HEK293 (cell line): ENCODE data around the gene NPAS1.

Experiments used
- CTCF ChIA-PET: fragments of 350-600 bp; formaldehyde crosslinking; extraction: SDS; loops from one replicate; lab custom pipeline; 2021; ENCODE audit warnings: antibody characterized with exemption; lab: Yijun Ruan, JAX
- POLR2A ChIA-PET: fragments of 300-600 bp; formaldehyde crosslinking; extraction: SDS; loops from one replicate; lab custom pipeline; 2020; ENCODE audit warnings: antibody characterized with exemption, inconsistent platforms; lab: Yijun Ruan, JAX
- H3K27ac ChIP-seq: fragments of 200-500 bp; sonication (Bioruptor generic); 2 replicates; pipeline ENCODE4 v1.5.1; 2014; ENCODE audit warnings: low read depth, low read length, control low read depth, inconsistent platforms; ENCODE audit errors: extremely low read depth
- H3K36me3 ChIP-seq, 2 experiments: fragments of 200-500 bp in 1 of 2; sonication (Bioruptor generic) in 1 of 2; 1 replicate in 1 of 2; 2 replicates in 1 of 2; pipeline ENCODE4 v1.5.1; 2014 to 2017; ENCODE audit warnings: inconsistent platforms in 2 of 2, low read length in 2 of 2; ENCODE audit not compliant: control insufficient read depth in 2 of 2, insufficient read depth in 1 of 2
- H3K4me1 ChIP-seq: fragments of 200-500 bp; sonication (Bioruptor generic); 2 replicates; pipeline ENCODE4 v1.5.1; 2014; ENCODE audit warnings: mild to moderate bottlenecking, low read length, inconsistent platforms; ENCODE audit not compliant: control insufficient read depth, insufficient read depth
- H3K4me3 ChIP-seq: 2 replicates; pipeline ENCODE4 v1.5.1; 2011; ENCODE audit warnings: low read depth, mild to moderate bottlenecking, control low read depth, low read length, moderate library complexity
- H3K9me3 ChIP-seq: fragments of 200-500 bp; sonication (Bioruptor generic); 2 replicates; pipeline ENCODE4 v1.5.1; 2014; ENCODE audit warnings: low read depth, low read length, inconsistent platforms; ENCODE audit not compliant: control insufficient read depth, insufficient read depth
- HOXC10 ChIP-seq: sonication (generic); formaldehyde crosslinking; IDR thresholded peaks from 2 replicates; pipeline ENCODE4 v1.8.1; 2023; ENCODE audit warnings: mild to moderate bottlenecking, missing genetic modification reagents
- KLF1 ChIP-seq: fragments of 450-650 bp; formaldehyde crosslinking; IDR thresholded peaks from 2 replicates; pipeline ENCODE4 v1.5.1; 2016; ENCODE audit warnings: missing biosample characterization, missing genetic modification characterization
- KLF10 ChIP-seq: fragments of 450-650 bp; IDR thresholded peaks from 2 replicates; pipeline ENCODE4 v1.5.1; 2018; ENCODE audit warnings: missing biosample characterization, mild to moderate bottlenecking, missing genetic modification characterization
- KLF9 ChIP-seq: fragments of 450-650 bp; formaldehyde crosslinking; IDR thresholded peaks from 2 replicates; pipeline ENCODE4 v1.5.1; 2016; ENCODE audit warnings: missing biosample characterization, missing genetic modification characterization, low read depth
- MYNN ChIP-seq: fragments of 450-650 bp; formaldehyde crosslinking; IDR thresholded peaks from 2 replicates; pipeline ENCODE4 v1.5.1; 2016; ENCODE audit warnings: missing biosample characterization, missing genetic modification characterization, borderline replicate concordance
- SP7 ChIP-seq: fragments of 450-650 bp; formaldehyde crosslinking; IDR thresholded peaks from 2 replicates; pipeline ENCODE4 v1.5.1; 2016; ENCODE audit warnings: missing biosample characterization, missing genetic modification characterization
- ZBTB17 ChIP-seq: fragments of 450-650 bp; formaldehyde crosslinking; IDR thresholded peaks from 2 replicates; pipeline ENCODE4 v1.5.1; 2016; ENCODE audit warnings: missing biosample characterization, missing genetic modification characterization
- ZFHX2 ChIP-seq: fragments of 450-650 bp; formaldehyde crosslinking; conservative IDR thresholded peaks from 2 replicates; pipeline ENCODE4 v1.5.1; 2016; ENCODE audit warnings: missing biosample characterization, missing genetic modification characterization
- ZNF169 ChIP-seq: fragments of 450-650 bp; formaldehyde crosslinking; IDR thresholded peaks from 2 replicates; pipeline ENCODE4 v1.5.1; 2016; ENCODE audit warnings: missing biosample characterization, missing genetic modification characterization
- ZNF174 ChIP-seq: fragments of 450-650 bp; formaldehyde crosslinking; IDR thresholded peaks from 2 replicates; pipeline ENCODE4 v1.5.0; 2017; ENCODE audit warnings: missing biosample characterization, mild to moderate bottlenecking, missing genetic modification characterization
- ZNF175 ChIP-seq: fragments of 450-650 bp; formaldehyde crosslinking; IDR thresholded peaks from 2 replicates; pipeline ENCODE4 v1.5.1; 2016; ENCODE audit warnings: missing biosample characterization, missing genetic modification characterization
- ZNF211 ChIP-seq: fragments of 450-650 bp; formaldehyde crosslinking; IDR thresholded peaks from 2 replicates; pipeline ENCODE4 v1.5.1; 2016; ENCODE audit warnings: low read depth, missing biosample characterization, missing genetic modification characterization
- ZNF23 ChIP-seq: fragments of 450-650 bp; formaldehyde crosslinking; IDR thresholded peaks from 2 replicates; pipeline ENCODE4 v1.5.1; 2016; ENCODE audit warnings: missing biosample characterization, missing genetic modification characterization, borderline replicate concordance
- ZNF335 ChIP-seq: fragments of 450-650 bp; formaldehyde crosslinking; conservative IDR thresholded peaks from 2 replicates; pipeline ENCODE4 v1.5.1; 2016; ENCODE audit warnings: missing biosample characterization, missing genetic modification characterization
- ZNF529 ChIP-seq: fragments of 450-650 bp; formaldehyde crosslinking; IDR thresholded peaks from 2 replicates; pipeline ENCODE4 v1.5.1; 2017; ENCODE audit warnings: missing genetic modification characterization, missing biosample characterization; ENCODE audit not compliant: insufficient replicate concordance
- ZNF585B ChIP-seq: fragments of 450-650 bp; formaldehyde crosslinking; IDR thresholded peaks from 2 replicates; pipeline ENCODE4 v1.5.1; 2016; ENCODE audit warnings: missing biosample characterization, missing genetic modification characterization
- ZNF843 ChIP-seq: fragments of 450-650 bp; formaldehyde crosslinking; IDR thresholded peaks from 2 replicates; pipeline ENCODE4 v1.5.1; 2016; ENCODE audit warnings: missing biosample characterization, missing genetic modification characterization
- TF ChIP-seq, protein P1 (sequence below): fragments of 450-650 bp; formaldehyde crosslinking; IDR thresholded peaks from 2 replicates; pipeline ENCODE4 v1.5.1; 2017; ENCODE audit warnings: missing biosample characterization, missing genetic modification characterization
- TF ChIP-seq, protein P2 (sequence below): fragments of 450-650 bp; formaldehyde crosslinking; IDR thresholded peaks from 2 replicates; pipeline ENCODE4 v1.5.1; 2016; ENCODE audit warnings: missing biosample characterization, missing genetic modification characterization
- TF ChIP-seq, protein P3 (sequence below): fragments of 450-650 bp; formaldehyde crosslinking; IDR thresholded peaks from 2 replicates; pipeline ENCODE4 v1.5.1; 2017; ENCODE audit warnings: missing biosample characterization, missing genetic modification characterization
- TF ChIP-seq, protein P4 (sequence below): fragments of 450-650 bp; formaldehyde crosslinking; IDR thresholded peaks from 2 replicates; pipeline ENCODE4 v1.5.1; 2016; ENCODE audit warnings: missing biosample characterization, missing genetic modification characterization
- TF ChIP-seq, protein P5 (sequence below): fragments of 450-650 bp; formaldehyde crosslinking; IDR thresholded peaks from 2 replicates; pipeline ENCODE4 v1.5.1; 2016; ENCODE audit warnings: missing biosample characterization, missing genetic modification characterization
- TF ChIP-seq, protein P6 (sequence below): fragments of 450-650 bp; formaldehyde crosslinking; IDR thresholded peaks from 2 replicates; pipeline ENCODE4 v1.5.1; 2016; ENCODE audit warnings: missing biosample characterization, missing genetic modification characterization

The NPAS1 gene

DNA sequence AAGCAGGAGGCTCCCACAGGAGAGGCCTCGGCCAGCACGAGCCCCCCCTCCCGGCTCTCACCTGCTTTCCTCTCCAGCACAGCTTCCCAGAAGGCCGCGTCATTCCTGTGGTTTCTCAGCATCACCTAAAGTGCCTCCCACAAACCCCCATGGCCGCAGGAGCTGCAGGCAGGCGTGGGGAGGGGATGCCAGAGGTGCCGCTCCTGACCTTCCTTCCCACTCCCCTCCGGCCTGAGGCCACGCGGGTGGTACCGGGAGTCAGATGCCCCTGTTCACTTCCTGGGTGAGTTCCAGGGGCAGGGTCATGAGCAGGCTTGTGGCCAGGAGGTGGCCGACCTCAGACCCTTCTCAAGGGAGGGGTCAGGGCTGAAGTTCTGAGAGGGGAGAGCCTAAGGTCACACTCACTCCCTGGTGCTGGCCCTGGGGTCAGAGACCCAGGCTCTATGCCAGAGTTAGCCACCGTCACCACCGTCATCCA, 14.4 kb upstream of the NPAS1 start (continued):
- no peak for TF ChIP-seq ZNF585B (tag by site-specific recombination)
- TF ChIP-seq, protein P1, sequence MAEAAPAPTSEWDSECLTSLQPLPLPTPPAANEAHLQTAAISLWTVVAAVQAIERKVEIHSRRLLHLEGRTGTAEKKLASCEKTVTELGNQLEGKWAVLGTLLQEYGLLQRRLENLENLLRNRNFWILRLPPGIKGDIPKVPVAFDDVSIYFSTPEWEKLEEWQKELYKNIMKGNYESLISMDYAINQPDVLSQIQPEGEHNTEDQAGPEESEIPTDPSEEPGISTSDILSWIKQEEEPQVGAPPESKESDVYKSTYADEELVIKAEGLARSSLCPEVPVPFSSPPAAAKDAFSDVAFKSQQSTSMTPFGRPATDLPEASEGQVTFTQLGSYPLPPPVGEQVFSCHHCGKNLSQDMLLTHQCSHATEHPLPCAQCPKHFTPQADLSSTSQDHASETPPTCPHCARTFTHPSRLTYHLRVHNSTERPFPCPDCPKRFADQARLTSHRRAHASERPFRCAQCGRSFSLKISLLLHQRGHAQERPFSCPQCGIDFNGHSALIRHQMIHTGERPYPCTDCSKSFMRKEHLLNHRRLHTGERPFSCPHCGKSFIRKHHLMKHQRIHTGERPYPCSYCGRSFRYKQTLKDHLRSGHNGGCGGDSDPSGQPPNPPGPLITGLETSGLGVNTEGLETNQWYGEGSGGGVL (tag by site-specific recombination): no peak
- no peak for TF ChIP-seq MYNN (tag by site-specific recombination)
- TF ChIP-seq ZNF169 (tag by site-specific recombination): no peak
- no peak for TF ChIP-seq ZNF23
- no peak for TF ChIP-seq ZNF174 (tag by site-specific recombination)
- no peak for TF ChIP-seq ZFHX2 (tag by site-specific recombination)

DNA sequence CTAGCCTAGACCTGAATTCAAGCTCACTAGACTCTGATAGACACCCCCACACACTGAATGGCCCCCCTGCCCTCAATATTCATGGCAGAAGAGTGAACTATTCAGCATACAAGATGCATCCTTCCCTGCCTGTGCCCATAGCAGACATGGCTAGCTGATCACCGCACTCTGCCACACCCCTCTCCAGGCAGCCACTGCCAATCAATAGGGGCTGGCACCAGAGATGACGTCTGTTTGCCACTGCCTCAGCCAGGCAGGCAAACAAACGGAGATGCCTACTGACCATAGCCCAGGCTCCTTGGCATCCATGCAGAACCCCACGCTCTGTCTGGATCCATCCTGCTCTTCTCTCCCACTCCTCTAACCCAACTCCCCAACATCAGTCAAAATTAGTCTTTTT, 13.8 kb upstream of the NPAS1 start:
- H3K27ac ChIP-seq: no peak overlapping the region
- ChIA-PET CTCF (interaction anchor here (1.0 to 1.3 kb wide), 2 partner anchors 15 to 92 kb away, joined by 3 to 5 read pairs; no protein-coding TSS in a partner anchor), POLR2A (interaction anchor here (0.7 kb wide), 1 partner anchor 155 kb away, joined by 8 read pairs; the partner anchor contains the start of gene AP2S1)
- H3K36me3 ChIP-seq: peaks cover 0 to 10% of the 10 kb centered on the region in 2 experiments; a peak in 1 of 3 replicates
- no peak overlapping the region for H3K4me3 ChIP-seq
- H3K4me1 ChIP-seq: 0 out of 2 replicates have a peak, but pooled peaks cover 2% of the 10 kb centered on the region
- no peaks in the 10 kb centered on the region for H3K9me3 ChIP-seq
- TF ChIP-seq, protein P2, sequence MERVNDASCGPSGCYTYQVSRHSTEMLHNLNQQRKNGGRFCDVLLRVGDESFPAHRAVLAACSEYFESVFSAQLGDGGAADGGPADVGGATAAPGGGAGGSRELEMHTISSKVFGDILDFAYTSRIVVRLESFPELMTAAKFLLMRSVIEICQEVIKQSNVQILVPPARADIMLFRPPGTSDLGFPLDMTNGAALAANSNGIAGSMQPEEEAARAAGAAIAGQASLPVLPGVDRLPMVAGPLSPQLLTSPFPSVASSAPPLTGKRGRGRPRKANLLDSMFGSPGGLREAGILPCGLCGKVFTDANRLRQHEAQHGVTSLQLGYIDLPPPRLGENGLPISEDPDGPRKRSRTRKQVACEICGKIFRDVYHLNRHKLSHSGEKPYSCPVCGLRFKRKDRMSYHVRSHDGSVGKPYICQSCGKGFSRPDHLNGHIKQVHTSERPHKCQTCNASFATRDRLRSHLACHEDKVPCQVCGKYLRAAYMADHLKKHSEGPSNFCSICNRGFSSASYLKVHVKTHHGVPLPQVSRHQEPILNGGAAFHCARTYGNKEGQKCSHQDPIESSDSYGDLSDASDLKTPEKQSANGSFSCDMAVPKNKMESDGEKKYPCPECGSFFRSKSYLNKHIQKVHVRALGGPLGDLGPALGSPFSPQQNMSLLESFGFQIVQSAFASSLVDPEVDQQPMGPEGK: no peak
- TF ChIP-seq, protein P3, sequence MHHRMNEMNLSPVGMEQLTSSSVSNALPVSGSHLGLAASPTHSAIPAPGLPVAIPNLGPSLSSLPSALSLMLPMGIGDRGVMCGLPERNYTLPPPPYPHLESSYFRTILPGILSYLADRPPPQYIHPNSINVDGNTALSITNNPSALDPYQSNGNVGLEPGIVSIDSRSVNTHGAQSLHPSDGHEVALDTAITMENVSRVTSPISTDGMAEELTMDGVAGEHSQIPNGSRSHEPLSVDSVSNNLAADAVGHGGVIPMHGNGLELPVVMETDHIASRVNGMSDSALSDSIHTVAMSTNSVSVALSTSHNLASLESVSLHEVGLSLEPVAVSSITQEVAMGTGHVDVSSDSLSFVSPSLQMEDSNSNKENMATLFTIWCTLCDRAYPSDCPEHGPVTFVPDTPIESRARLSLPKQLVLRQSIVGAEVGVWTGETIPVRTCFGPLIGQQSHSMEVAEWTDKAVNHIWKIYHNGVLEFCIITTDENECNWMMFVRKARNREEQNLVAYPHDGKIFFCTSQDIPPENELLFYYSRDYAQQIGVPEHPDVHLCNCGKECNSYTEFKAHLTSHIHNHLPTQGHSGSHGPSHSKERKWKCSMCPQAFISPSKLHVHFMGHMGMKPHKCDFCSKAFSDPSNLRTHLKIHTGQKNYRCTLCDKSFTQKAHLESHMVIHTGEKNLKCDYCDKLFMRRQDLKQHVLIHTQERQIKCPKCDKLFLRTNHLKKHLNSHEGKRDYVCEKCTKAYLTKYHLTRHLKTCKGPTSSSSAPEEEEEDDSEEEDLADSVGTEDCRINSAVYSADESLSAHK (tag by site-specific recombination): no peak
- TF ChIP-seq ZNF335 (tag by site-specific recombination): no peak
- no peak for TF ChIP-seq ZNF529
- TF ChIP-seq ZBTB17 (tag by site-specific recombination): peak; percentile 96
- no peak for TF ChIP-seq ZNF843 (tag by site-specific recombination)
- TF ChIP-seq SP7: 0 out of 2 replicates have a peak, but pooled peaks have one; percentile 18
- TF ChIP-seq, protein P4, sequence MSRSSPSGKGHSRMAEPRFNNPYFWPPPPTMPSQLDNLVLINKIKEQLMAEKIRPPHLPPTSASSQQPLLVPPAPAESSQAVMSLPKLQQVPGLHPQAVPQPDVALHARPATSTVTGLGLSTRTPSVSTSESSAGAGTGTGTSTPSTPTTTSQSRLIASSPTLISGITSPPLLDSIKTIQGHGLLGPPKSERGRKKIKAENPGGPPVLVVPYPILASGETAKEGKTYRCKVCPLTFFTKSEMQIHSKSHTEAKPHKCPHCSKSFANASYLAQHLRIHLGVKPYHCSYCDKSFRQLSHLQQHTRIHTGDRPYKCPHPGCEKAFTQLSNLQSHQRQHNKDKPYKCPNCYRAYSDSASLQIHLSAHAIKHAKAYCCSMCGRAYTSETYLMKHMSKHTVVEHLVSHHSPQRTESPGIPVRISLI (tag by site-specific recombination): peak; percentile 67; the same call in 1 of the 2 replicates
- no peak for TF ChIP-seq ZNF211
- TF ChIP-seq, protein P5, sequence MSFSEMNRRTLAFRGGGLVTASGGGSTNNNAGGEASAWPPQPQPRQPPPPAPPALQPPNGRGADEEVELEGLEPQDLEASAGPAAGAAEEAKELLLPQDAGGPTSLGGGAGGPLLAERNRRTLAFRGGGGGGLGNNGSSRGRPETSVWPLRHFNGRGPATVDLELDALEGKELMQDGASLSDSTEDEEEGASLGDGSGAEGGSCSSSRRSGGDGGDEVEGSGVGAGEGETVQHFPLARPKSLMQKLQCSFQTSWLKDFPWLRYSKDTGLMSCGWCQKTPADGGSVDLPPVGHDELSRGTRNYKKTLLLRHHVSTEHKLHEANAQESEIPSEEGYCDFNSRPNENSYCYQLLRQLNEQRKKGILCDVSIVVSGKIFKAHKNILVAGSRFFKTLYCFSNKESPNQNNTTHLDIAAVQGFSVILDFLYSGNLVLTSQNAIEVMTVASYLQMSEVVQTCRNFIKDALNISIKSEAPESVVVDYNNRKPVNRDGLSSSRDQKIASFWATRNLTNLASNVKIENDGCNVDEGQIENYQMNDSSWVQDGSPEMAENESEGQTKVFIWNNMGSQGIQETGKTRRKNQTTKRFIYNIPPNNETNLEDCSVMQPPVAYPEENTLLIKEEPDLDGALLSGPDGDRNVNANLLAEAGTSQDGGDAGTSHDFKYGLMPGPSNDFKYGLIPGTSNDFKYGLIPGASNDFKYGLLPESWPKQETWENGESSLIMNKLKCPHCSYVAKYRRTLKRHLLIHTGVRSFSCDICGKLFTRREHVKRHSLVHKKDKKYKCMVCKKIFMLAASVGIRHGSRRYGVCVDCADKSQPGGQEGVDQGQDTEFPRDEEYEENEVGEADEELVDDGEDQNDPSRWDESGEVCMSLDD (tag by site-specific recombination): no peak
- TF ChIP-seq KLF10 (tag by site-specific recombination): peak; percentile 74
- no peak for TF ChIP-seq ZNF175
- peak; percentile 81 for TF ChIP-seq KLF9 (tag by site-specific recombination)
- peak; percentile 40; the same call in 1 of the 2 replicates for TF ChIP-seq KLF1 (tag by site-specific recombination)
- no peak for TF ChIP-seq HOXC10 (CRISPR knock-in tag)
- TF ChIP-seq ZNF23: peak; percentile 100
- TF ChIP-seq, protein P6, sequence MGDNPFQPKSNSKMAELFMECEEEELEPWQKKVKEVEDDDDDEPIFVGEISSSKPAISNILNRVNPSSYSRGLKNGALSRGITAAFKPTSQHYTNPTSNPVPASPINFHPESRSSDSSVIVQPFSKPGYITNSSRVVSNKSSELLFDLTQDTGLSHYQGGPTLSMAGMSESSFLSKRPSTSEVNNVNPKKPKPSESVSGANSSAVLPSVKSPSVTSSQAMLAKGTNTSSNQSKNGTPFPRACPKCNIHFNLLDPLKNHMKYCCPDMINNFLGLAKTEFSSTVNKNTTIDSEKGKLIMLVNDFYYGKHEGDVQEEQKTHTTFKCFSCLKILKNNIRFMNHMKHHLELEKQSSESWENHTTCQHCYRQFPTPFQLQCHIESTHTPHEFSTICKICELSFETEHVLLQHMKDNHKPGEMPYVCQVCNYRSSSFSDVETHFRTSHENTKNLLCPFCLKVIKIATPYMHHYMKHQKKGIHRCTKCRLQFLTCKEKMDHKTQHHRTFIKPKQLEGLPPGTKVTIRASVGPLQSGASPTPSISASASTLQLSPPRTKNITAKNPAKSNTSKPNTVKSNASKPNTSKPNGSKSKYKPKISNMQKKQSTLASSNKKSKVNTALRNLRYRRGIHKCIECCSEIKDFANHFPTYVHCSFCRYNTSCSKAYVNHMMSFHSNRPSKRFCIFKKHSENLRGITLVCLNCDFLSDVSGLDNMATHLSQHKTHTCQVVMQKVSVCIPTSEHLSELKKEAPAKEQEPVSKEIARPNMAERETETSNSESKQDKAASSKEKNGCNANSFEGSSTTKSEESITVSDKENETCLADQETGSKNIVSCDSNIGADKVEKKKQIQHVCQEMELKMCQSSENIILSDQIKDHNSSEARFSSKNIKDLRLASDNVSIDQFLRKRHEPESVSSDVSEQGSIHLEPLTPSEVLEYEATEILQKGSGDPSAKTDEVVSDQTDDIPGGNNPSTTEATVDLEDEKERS (tag by site-specific recombination): peak; percentile 82; the same call in 1 of the 2 replicates
